AML-193 (cell line): Measurements from ENCODE around the gene IQCE.
A peak's percentile ranks its signal among the peaks of the same experiment; 100 is the strongest.

ENCODE experiments used
- DNase-seq, 2 experiments: peaks; one replicate each; lab custom pipeline; 2025; lab: John Stamatoyannopoulos, UW

Gene IQCE, protein sequence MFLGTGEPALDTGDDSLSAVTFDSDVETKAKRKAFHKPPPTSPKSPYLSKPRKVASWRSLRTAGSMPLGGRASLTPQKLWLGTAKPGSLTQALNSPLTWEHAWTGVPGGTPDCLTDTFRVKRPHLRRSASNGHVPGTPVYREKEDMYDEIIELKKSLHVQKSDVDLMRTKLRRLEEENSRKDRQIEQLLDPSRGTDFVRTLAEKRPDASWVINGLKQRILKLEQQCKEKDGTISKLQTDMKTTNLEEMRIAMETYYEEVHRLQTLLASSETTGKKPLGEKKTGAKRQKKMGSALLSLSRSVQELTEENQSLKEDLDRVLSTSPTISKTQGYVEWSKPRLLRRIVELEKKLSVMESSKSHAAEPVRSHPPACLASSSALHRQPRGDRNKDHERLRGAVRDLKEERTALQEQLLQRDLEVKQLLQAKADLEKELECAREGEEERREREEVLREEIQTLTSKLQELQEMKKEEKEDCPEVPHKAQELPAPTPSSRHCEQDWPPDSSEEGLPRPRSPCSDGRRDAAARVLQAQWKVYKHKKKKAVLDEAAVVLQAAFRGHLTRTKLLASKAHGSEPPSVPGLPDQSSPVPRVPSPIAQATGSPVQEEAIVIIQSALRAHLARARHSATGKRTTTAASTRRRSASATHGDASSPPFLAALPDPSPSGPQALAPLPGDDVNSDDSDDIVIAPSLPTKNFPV

GRCh38 chr7:2558629-2559282, at the start of gene IQCE:
Gene IQCE, plus strand, starts transcription at chr7:2558979. Its CDS starts 203 bp downstream, at chr7:2559182.
- peak; percentile 64 to 81 for DNase-seq

- DNase-seq: no peak
These were observed 49.4 kb upstream of the IQCE start for GRCh38 chr7:2509298-2509906.

DNA sequence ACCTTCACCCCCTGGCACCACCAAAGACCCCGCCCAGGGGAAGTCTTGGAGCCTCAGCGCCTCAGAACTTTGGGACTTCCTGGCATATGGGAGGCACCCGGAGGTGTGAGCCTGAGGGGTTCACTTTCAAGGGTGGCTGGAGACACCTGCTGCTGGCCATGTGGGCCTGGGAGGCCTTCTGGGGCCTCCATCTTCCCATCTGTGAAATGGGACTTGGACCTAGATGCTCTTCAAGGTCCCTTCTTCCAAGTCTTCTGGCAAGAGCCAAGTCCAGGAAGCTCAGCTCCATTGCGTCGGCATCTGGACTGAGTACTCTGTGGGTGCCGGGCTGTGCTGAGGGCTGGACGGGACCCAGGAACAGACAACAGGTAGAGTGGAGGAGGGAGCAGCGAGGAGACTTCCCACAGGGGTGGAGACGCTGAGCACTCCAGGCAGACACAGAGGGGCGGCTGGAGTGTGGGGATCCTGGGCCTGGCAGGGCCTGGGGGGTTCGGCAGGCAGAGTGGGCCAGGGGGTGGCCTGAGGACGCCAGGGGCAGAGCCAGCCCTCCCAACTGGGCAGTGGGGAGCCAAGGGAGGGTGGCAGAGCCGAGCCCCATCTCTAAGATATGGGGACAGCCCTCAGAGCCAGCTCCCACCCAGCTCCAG, 48.5 kb upstream of the IQCE start:
- no peak for DNase-seq

- DNase-seq: peak; percentile 60 to 76
These were observed 47.6 kb upstream of the IQCE start for GRCh38 chr7:2510909-2511768.

DNA sequence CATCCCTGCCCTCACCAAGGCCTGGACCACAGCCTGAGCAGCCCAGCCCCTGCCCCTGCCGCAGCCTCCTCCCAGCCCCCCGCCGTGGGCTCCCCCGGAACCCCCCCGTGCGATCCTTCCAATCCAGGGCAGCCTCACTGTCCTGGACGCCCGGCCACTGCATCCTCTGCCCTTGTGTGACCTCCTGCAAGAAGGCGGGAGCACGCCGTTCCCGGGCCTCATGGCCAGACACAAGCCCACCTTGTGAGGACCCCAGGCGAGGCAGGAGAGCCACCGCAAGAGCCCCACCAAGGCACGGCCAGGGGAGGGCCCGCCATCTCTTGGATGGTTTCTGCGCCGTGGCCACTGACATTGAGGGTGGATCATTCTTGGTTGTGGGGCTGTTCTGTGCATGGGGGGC, 47.0 kb upstream of the IQCE start:
- DNase-seq: no peak

DNA sequence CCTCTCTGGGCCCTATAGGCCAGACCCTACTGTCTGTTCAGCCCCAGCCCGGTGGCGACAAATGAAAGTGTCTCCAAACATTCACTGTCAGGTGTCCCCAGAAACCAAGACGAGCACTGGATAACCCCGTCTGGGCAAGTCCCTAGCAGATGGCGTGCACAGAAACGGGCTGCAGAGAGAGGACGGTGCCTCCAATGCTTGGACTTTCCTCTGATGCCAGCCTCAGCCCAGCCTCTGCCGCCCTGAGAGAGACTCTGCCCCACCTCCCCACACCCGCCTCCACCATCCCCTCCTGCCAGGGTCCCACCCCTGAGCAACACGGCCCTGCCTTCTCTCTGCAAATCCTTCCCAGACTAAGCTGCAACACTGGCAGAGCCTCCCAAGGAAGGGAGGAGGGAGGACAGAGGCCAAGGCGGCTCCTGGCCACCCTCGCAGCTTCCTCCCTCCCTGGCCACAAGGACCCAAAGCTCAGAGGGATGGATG, 46.6 kb upstream of the IQCE start:
- no peak for DNase-seq

DNA sequence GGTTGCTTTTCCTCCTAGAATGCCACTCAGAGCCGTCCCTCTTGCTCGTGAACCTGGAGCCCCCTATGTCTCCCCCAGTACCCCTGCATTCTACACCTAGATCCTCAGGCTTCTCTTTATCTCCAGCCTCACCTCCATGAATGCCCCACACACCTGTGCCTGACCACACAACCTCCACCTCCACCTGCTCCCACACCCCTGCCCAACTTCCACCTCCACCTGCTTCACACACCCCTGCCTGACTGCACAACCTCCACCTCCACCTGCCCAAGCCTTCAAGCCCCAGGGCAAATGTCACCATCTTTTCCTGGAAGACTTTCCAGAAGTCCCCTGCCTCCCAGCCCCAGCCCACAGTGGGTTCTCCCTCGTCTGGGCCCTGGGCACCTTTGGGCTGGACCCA, 46.1 kb upstream of the IQCE start:
- no peak for DNase-seq

DNA sequence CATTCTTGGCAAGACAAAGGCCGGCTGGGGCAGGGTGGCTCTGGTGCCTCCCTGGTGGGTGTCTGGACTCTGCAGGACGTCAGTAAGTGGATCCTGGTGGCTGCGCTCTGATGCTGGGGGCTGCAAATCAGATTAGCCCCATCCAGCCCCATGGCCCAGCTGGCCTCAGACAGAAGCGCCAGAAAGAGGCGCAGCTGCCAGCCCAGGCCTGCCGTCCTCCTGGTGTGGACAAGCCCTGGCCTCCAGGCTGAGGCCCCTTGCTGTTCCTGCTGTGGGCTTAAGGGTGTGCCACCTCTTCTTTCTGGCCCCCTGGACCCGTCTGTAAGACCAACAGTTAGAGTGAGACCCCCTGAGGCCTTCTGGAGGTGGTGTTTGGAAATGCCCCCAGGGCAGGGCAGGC, 45.1 kb upstream of the IQCE start:
- DNase-seq: no peak

DNA sequence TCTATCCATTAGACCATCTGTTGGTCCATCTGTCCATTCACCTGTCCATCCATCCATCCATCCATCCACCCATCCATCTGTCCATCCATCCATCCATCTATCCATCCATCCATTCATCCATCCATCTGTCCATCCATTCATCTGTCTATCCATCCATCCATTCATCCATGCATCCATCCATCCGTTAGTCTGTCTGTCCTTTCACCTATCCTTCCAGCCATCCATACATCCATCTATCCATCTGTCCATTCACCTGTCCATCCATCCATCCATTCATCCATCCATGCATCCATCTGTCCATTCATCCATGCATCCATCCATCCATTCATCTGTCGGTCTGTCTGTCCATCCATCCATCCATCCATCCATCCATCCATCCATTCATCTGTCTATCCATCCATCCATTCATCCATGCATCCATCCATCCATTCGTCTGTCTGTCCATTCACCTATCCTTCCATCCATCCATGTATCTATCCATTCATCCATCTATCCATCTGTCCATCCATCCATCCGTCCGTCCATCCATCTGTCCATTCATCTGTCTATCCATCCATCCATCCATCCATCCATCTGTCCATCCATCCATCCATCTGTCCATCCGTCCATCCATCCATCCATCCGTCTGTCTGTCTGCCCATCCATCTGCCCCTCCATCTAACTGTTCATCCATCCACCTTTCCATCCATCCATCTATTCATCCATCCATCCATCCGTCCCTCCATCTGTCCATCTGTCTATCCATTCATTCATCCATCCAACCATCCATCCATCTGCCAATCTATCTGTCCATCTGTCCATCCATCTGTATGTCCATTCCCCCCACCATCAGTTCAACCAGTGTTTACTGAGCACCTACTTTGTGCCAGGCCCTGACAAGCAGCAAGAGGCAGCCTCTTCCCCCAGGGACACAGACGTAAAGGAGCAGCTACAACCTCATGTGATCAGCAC, 44.0 kb upstream of the IQCE start:
- DNase-seq: no peak

GRCh38 chr7:2515424-2516193, 43.2 kb upstream of the IQCE start:
- DNase-seq: no peak

DNA sequence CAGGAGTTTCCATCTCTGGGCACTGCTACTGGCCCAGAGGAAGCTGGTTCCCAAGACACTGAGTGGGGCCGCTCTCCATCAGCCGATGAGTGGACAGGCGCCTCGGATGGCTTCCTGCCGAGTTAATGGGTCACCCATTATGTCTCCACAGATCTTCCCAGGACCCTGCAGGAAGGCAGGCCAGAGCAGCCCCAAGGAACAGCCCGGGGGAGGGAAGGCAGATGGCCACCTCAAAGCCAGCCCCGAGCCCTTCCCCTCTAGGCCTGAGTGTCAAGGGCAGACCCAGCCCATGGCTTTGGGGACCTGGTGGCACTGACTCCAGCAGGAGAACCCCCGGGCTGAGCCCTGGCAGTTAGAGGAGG, 42.6 kb upstream of the IQCE start:
- no peak for DNase-seq

GRCh38 chr7:2517026-2517425, 41.8 kb upstream of the IQCE start:
- DNase-seq: no peak

DNA sequence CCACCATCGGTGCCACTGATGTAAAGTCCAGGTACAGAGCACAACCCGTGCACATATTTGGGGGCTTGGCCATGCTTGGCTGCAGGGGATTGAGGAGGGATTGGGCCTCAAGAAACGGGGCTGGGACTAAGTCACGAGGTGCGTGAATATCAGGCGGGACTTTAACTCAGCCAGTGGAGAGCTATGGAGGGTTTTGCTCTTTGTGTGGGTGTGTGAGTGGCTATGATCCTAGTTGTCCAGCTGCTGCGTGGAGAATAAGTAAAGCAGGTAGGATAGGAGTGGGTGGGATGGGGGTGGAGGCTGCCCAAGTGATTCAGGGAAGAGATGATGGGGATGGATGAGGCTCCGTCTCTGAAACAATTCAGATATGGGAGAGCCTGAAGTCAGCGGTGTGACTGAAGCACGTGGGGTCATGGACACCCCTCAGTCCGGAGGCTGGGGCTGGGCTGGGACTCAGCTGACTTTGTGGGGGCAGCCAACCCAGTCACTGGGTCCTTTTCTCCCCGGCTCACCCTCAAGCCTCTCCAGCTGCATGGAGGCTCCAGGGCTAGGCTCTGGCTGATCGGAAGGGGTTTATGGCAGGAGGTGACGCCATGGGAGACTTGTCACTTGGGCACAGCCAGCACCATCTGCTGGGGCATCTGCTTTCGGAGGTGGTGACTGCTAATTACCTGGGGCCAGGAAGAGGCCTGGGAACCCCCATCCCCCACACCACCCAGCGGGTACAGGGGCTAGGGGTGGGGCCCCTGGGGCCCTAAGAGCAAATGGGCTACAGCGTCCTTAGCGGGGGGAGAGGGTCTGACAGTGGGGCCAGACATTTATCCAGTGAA, 40.9 kb upstream of the IQCE start:
- no peak for DNase-seq

DNA sequence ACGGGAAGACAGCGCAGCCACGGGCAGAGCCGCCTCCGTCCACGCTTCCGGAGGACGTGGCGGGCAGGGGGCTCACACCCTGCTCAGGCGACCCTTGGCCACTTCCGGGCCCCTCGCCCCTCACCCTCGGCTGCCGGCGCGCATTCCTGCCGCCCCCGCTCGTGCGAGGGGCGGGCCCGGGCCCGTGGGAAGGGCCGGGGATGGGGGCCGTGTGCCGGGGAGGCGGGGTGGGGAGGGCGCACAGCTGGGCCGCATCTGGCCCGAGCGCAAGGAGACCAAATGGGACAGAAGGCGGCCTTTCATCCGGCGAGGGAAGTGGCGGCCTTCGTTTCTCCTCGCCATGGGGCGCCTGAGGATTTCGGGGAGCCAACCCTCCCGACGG, 40.1 kb upstream of the IQCE start:
- no peak for DNase-seq

- peak; percentile 70 for DNase-seq
These were observed 39.5 kb upstream of the IQCE start, which contains the start of gene LFNG for GRCh38 chr7:2519119-2519930. Gene LFNG, plus strand, starts transcription at chr7:2519774. Its CDS starts 88 bp downstream, at chr7:2519862.

DNA sequence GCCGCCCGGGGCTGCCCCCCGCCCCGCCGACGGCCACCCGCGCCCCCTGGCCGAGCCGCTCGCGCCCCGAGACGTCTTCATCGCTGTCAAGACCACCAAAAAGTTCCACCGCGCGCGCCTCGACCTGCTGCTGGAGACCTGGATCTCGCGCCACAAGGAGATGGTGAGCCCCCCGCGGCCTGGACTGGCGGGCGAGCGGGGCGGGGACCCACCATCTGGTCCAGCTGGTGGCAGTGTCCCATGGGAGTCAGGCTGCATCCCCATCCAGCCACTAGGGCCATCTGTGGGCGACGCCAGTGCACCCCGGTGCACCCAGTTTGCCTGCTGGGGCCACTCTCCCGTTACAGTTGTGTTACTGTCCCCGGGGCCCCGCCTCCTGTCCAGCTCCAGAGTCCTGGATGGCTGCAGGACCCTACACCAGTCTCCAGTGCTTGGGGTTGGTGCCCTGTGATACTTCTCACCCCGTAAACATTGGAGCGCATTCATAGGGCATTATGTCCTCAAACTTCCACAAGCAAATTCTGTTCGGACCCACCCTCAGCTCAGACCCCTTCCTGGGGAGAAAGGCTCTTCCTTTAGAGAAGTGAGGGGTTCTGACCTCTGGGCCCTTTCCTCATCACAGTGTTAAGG, 38.5 kb upstream of the IQCE start:
- peak; percentile 33 to 36 for DNase-seq
